Progenitor cell of endocrine pancreas (in vitro differentiated cells): ENCODE results near the gene EHBP1. TPM values are rescaled to one million over a fixed set of nuclear protein-coding genes. Genes with fewer than 3 reads are reported as not detected.

ENCODE experiments used
- DNase-seq: peaks from one replicate; pipeline ENCODE4 v3.0.0; 2021; ENCODE audit warnings: low spot score; ENCODE audit not compliant: unreplicated experiment
- H3K27ac Mint-ChIP-seq: 2 replicates; pipeline ENCODE4 v1.8.0; 2021; ENCODE audit warnings: mild to moderate bottlenecking, moderate library complexity, mixed read lengths
- H3K27me3 Mint-ChIP-seq: 2 replicates; pipeline ENCODE4 v1.8.0; 2021; ENCODE audit warnings: mixed read lengths
- H3K36me3 Mint-ChIP-seq: 2 replicates; pipeline ENCODE4 v1.8.0; 2022; ENCODE audit warnings: mixed read lengths; ENCODE audit not compliant: insufficient read depth
- H3K4me1 Mint-ChIP-seq: 2 replicates; pipeline ENCODE4 v1.8.0; 2021; ENCODE audit warnings: low read depth, mixed read lengths
- H3K4me3 Mint-ChIP-seq: 2 replicates; pipeline ENCODE4 v1.8.0; 2021; ENCODE audit warnings: low read depth, mild to moderate bottlenecking, moderate library complexity, mixed read lengths
- H3K9me3 Mint-ChIP-seq: 2 replicates; pipeline ENCODE4 v1.8.0; 2021; ENCODE audit warnings: low read depth, mixed read lengths
- total RNA-seq: library from RNA; stranded (reverse); gene quantifications from 2 replicates; pipeline ENCODE4 v1.2.1, GENCODE V29; 2021
- TF ChIP-seq, protein P1 (sequence below): fragments of 200-600 bp; sonication (generic); IDR thresholded peaks from one replicate; pipeline ENCODE4 v1.5.0; 2021; ENCODE audit warnings: antibody characterized with exemption, mild to moderate bottlenecking; ENCODE audit not compliant: unreplicated experiment

EHBP1 gene
- total RNA-seq, 1 donor from 2014 or later: 45.6 TPM

DNA sequence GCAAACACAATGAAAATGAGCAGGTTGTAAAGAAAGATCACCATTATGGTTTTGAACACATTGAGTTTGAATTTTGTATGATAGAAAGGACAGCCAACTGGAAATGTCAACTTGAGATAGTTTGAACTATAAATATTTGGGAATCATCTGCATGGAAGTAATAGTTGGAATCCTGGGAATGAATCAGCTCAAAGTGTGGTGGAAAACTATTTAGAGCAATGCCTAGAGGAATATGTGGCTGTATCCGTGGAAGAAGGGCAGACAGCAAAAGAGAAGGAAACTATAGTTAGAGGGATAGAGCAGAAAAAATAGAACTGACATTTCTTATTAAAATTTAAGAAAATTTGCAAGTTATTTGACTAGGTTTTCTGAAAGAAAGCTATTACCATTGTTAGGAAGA lies 232.6 kb downstream of the EHBP1 start:
- TF ChIP-seq, protein P1, sequence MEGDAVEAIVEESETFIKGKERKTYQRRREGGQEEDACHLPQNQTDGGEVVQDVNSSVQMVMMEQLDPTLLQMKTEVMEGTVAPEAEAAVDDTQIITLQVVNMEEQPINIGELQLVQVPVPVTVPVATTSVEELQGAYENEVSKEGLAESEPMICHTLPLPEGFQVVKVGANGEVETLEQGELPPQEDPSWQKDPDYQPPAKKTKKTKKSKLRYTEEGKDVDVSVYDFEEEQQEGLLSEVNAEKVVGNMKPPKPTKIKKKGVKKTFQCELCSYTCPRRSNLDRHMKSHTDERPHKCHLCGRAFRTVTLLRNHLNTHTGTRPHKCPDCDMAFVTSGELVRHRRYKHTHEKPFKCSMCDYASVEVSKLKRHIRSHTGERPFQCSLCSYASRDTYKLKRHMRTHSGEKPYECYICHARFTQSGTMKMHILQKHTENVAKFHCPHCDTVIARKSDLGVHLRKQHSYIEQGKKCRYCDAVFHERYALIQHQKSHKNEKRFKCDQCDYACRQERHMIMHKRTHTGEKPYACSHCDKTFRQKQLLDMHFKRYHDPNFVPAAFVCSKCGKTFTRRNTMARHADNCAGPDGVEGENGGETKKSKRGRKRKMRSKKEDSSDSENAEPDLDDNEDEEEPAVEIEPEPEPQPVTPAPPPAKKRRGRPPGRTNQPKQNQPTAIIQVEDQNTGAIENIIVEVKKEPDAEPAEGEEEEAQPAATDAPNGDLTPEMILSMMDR: no peak
- Mint-ChIP-seq H3K27me3 (no peaks in the 10 kb centered on the region), H3K4me1 (no peaks in the 10 kb centered on the region), H3K9me3 (no peaks in the 10 kb centered on the region), H3K36me3 (no peaks in the 10 kb centered on the region), H3K4me3 (no peak overlapping the region), H3K27ac (no peak overlapping the region)
- DNase-seq: no peak

DNA sequence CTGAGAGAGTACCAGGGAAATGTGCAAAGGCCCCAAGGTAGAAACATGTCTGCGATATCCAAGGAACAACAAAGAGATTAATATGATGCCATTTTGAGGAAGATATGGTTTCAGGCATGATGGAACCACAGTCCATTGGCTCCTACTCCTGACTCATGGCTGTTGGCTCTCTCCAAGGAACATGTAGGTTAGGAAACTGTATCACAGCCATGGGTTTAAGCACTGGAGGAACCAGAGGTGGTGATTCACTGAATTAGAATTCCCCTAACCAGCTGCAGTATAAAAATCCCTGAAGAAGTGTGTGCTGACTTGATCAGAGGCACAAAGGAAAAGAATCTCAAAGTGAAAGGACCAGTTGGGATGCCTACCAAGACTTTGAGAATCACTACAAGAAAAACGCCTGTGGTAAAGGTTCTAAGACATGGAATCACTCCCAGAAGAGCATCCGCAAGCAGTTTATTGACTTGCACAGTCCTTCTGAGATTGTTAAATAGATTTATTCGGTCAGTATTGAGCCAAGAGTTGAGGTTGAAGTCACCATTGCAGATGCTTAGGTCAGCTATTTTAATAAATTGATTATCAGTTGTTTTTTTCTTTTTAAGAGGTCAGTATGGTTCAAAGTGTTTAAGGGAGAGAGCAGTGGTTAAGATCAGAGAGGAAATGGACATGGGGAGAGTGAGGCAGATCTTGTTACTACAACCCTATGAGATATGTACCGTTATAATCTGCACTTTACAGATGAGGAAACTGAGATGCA lies 234.4 kb downstream of the EHBP1 start:
- TF ChIP-seq, protein P1: no peak
- H3K4me3 Mint-ChIP-seq: no peak overlapping the region
- peaks cover 1% of the 10 kb centered on the region for H3K36me3 Mint-ChIP-seq
- DNase-seq: no peak
- no peak overlapping the region for H3K27ac Mint-ChIP-seq
- H3K27me3 Mint-ChIP-seq: no peaks in the 10 kb centered on the region
- no peaks in the 10 kb centered on the region for H3K4me1 Mint-ChIP-seq
- no peaks in the 10 kb centered on the region for H3K9me3 Mint-ChIP-seq

DNA sequence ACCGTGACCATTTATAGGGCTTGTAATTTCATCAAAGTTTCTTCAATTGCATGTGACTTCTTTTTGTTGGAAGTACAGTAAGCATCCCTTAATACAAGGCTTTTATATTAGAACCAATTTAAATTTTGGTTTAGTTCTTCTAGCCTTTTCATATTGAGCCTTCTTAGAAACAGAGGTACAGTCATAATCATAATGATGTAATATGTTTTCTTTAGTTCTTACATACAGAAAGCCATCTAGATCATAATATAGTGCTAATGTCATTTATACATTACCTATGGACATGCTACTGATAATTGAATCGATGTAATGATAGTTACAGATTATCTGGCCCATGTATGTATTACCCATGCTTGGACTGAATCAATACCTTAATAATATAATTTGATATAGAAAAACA lies 235.2 kb downstream of the EHBP1 start:
- H3K4me3 Mint-ChIP-seq: no peak overlapping the region
- no peaks in the 10 kb centered on the region for H3K9me3 Mint-ChIP-seq
- H3K36me3 Mint-ChIP-seq: peaks cover 1% of the 10 kb centered on the region
- TF ChIP-seq, protein P1: no peak
- DNase-seq: no peak
- no peaks in the 10 kb centered on the region for H3K27me3 Mint-ChIP-seq
- no peaks in the 10 kb centered on the region for H3K4me1 Mint-ChIP-seq
- no peak overlapping the region for H3K27ac Mint-ChIP-seq

- H3K9me3 Mint-ChIP-seq: no peaks in the 10 kb centered on the region
- no peak for DNase-seq
- no peak overlapping the region for H3K27ac Mint-ChIP-seq
Observed at GRCh38 chr2:62941413-62941812, 235.9 kb downstream of the EHBP1 start.

GRCh38 chr2:62944362-62944761 lies 238.8 kb downstream of the EHBP1 start:
- H3K36me3 Mint-ChIP-seq: peaks cover 5% of the 10 kb centered on the region

More at GRCh38 chr2:62941413-62941812, 235.9 kb downstream of the EHBP1 start:
- no peaks in the 10 kb centered on the region for H3K27me3 Mint-ChIP-seq
- H3K4me1 Mint-ChIP-seq: no peaks in the 10 kb centered on the region
- H3K36me3 Mint-ChIP-seq: peaks cover 1% of the 10 kb centered on the region
- TF ChIP-seq, protein P1: no peak
- H3K4me3 Mint-ChIP-seq: no peak overlapping the region

More at GRCh38 chr2:62944362-62944761, 238.8 kb downstream of the EHBP1 start:
- Mint-ChIP-seq H3K4me3 (no peak overlapping the region), H3K27me3 (no peaks in the 10 kb centered on the region), H3K27ac (no peak overlapping the region), H3K4me1 (peaks cover 7% of the 10 kb centered on the region), H3K9me3 (no peaks in the 10 kb centered on the region)
- TF ChIP-seq, protein P1: no peak
- DNase-seq: no peak
